Kidney glomerular epithelial cell (primary cell): ENCODE measurements around the gene LMX1B.
"Not testable (repeated sequence)": the region's sequence is repeated elsewhere in the genome, so short reads cannot be mapped to it uniquely, and the experiment has no call there.

Source experiments
- DNase-seq: peaks from one replicate; lab custom pipeline; 2025; lab: John Stamatoyannopoulos, UW

LMX1B gene

DNA sequence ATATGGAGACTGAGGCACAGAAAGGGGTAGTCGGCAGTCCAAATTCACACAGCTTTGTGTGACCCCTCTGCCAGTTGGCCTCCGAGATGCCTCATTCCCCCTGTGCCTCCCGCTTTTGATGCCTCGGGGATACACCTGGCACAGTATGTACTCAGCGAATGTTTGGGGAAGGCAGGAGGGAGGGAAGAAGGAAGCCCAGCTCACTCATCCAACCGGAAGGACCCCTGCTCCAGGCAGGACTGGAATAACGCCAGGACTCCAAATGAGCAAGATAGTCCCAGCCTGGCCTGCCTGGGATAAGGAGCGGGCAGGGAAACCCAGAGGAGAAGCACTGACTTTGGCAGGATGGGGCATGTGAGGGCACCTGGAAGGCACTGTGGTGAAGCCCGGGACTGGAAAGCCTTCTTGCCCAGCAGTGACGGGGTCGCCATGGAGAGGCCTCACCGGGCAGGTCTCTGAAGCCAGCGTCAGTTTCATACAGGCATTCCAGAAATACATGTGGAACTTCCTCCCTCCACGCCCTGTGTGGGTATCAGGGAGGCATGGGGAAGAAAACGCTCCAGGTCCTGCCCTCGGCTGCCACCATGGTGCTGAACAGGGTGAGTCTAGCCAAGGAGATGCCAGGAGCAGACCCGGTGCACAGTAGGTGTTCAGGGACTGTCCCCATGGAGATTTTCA is 20.3 kb downstream of the LMX1B start:
- DNase-seq, result no peak

GRCh38 chr9:126635061-126635460 is 21.3 kb downstream of the LMX1B start:
- no peak for DNase-seq

DNA sequence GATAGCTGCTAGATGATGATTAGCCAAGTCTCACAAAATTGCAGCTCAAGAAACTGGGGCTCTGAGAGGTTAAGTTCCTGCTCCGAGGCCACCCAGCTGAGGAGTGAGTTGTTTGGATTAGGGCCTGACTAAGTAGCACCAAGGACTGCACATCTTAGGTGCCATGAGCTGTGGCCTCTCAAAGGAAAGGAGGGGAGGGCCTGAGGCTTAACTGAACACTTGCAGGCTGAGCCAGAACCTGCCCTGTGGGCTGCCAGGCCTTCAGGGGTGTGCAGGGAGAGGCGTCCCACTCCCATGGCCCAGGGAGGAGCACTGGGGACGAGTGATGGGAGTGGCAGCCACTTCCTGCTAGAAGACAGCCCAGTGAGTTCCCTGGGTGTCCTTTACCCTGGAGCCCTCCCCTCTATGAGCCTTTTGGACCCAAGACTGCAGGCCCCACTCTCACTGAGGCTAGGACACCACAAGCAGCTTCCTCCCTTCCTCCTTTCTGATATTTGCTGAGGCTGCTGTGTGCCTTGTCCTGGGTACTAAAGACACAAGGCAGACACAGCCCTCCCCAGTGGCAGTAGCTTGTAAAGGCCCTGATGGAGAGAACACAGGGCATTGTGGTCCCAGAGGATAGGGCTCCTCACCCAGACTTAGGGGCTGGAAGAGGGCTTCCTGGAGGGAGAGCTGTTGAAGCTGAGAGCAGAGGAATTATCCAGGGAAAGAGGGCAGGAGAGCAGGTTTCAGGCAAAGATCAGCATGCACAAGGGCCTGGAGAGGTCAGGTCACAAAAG is 22.1 kb downstream of the LMX1B start:
- no peak for DNase-seq

DNA sequence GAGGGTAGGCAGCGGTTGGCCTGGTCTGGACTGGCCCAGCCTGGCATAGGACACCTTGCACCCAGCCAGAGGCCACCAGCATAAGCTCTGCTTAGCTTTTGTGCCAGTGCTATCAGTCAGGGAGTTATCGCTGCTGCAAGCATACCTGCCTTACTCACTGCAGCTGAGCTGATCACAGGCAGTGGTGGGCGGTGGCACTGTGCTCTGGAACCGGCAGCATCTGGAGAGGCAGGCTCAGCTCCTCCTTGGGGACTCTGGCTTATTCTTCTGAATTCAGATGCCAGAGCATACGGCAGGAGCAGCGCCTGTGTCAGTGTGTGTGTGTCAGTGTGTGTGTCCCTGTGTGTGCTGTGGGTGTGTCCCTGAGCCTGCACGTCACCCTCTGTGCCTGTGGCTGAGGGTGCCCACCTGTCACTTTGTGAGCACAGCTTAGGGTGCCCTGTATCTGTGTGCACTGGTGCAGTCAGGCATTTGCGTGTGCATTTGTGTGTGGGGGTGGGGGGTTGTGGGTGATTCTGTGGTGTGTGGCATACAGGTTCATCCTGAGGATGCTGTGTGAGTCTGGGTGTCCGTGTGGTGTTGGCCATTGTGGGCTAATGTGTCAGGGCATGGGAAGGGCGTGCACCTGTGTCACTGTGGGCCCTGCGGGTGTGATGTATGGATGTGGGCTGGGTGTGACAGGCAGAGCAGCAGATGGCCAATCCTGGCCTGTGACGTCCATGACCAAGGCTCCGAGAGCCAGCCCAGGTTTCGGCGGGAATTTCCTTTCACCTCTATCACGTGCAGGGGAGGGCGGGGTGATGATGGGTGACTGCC is 23.5 kb downstream of the LMX1B start:
- no peak for DNase-seq

- no peak for DNase-seq
These were observed 24.9 kb downstream of the LMX1B start for GRCh38 chr9:126638571-126639132.

- no peak for DNase-seq
These were observed 25.7 kb downstream of the LMX1B start for GRCh38 chr9:126639318-126640000.

- no peak for DNase-seq
These were observed 27.6 kb downstream of the LMX1B start for GRCh38 chr9:126641118-126641851.

- no peak for DNase-seq
These were observed 28.4 kb downstream of the LMX1B start for GRCh38 chr9:126642010-126642744.

- no peak for DNase-seq
These were observed 29.1 kb downstream of the LMX1B start for GRCh38 chr9:126642839-126643238.

- DNase-seq, result no peak
These were observed 30.3 kb downstream of the LMX1B start for GRCh38 chr9:126643945-126644527.

GRCh38 chr9:126646162-126646561 is 32.4 kb downstream of the LMX1B start:
- no peak for DNase-seq

GRCh38 chr9:126647585-126648411 is 34.1 kb downstream of the LMX1B start:
- no peak for DNase-seq

DNA sequence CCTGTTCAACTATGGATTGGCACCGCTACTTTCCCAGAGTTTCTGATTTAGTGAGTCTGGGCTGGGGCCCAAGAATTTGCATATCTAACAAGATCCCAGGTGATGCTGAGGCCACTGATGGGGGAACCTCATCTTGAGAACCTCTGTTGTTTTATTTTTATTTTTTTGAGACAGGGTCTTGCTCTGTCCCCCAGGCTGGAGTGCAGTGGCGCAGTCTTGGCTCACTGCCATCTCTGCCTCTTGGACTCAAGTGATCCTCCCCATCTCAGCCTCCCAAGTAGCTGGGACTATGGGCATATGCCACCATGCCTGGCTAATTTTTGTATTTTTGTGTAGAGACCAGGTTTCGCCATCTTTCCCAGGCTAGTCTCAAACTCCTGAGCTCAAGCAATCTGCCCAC is 35.7 kb downstream of the LMX1B start:
- no peak for DNase-seq

DNA sequence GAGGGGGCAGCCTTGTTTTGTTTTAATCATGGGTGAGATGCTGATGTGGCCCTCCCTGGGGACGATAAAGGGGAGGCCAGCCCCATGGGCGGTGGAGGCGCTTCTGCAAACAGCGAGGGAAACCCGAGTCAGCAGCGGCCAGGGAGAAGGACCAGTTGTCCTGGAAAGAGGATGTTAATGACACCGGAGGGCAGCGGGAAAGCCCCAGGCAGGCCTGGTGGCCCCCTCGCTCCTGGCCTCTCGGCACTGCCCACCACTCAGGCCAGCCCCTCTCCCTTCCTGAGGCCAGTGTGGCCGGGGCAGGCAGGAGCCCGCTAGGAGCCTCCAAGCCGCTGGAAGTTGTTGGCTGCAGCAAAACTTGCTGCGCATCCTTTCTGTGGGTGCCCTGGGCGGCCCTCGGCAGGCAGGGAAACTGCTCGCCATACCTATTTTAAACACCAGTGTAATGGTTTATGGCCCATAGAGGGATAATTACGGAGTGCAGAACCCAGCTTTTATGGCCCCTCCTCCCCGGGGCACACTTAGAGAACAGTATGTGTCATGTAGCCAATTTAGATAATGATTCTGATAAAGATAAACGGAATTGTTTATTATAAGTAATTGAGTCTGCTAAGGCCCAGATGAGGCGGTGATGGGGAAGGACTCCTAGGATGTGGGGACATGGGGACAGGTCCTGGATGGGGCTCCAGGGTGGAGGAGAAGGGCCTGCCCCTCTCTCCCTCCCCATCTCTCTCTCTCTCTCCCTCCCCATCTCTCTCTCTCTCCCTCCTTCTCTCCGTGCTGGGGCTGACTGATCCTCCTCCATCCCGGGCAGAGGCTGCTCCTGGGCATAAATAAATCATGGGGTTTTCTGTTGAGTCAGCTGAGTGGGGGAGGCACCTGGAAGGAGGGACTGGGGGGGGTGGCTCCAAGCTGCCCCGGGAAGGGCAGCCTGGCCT is 36.9 kb downstream of the LMX1B start:
- peak; percentile 56 for DNase-seq

- no peak for DNase-seq
These were observed 38.4 kb downstream of the LMX1B start for GRCh38 chr9:126652140-126652582.

- no peak for DNase-seq
These were observed 40.4 kb downstream of the LMX1B start for GRCh38 chr9:126654124-126654523.

- not testable (repeated sequence) for DNase-seq
These were observed 42.5 kb downstream of the LMX1B start for GRCh38 chr9:126656214-126656613.
